HG03025 (cell line): Measurements from ENCODE around the gene INHA.

ENCODE experiments used
- ATAC-seq: cut with Tn5 transposase; IDR thresholded peaks from one replicate; pipeline ENCODE4 v1.9.1; 2021; ENCODE audit warnings: mild to moderate bottlenecking, moderate library complexity; ENCODE audit not compliant: unreplicated experiment, low FRiP score

Gene INHA

DNA sequence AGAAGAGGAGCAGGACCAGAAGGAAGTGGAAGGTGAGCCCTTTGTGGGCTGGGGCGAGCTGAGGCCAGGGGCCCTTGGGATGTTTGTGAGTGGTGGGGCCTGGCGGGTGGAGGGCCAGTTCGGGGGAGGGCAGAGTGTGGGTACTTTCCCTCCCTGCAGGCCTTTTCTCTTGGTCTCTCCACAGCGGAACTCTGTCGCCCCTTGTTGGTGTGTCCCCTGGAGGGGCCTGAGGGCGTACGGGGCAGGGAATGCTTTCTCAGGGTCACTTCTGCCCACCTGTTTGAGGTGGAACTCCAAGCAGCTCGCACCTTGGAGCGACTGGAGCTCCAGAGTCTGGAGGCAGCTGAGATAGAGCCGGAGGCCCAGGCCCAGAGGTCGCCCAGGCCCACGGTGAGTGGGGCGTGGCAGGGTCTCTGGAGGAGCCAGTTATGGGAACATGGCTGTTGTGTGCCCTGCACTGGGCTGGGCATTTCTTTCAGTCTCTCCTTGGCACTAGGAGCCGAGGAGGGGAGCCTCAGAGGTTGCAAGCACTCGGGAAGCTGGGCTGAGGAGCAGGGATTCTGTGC, 36.4 kb downstream of the INHA start:
- no peak for ATAC-seq

DNA sequence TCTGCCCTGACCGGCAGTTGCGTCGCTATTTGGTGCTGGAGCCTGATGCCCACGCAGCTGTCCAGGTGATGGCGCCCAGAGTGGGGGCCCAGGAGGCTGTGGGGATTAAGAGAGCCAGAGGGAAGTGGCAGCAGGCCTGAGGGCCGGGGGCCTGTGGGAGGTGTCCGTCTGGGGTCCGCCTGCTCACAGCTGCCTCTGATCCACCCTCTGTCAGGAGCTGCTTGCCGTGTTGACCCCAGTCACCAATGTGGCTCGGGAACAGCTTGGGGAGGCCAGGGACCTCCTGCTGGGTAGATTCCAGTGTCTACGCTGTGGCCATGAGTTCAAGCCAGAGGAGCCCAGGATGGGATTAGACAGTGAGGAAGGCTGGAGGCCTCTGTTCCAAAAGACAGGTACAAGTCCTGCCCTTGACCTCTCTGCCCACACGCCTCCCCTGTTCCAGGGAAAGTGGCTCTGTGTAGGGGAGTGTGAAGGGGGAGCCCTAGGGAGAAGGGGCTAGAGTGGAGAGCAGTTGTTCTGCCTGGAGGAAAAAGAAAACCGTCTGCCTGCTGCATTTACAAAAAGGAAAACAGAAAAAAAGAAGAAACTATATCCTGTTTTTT, 37.1 kb downstream of the INHA start:
- ATAC-seq, result no peak

DNA sequence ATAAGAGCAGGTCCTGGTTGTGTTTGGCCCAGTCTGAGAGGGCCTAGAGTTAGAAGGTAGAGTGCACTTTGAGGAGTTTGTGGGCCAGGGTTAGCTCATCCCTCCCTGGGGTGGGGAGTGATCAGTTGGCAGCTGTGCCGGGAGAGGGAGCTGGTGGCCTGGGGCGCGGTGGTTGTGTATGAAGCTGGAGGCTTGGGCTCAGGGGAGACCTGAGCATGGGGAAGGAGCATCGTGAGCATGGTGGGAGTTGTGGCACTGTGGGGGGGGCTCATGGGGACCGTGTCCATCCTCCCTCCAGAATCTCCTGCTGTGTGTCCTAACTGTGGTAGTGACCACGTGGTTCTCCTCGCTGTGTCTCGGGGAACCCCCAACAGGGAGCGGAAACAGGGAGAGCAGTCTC, 39.2 kb downstream of the INHA start:
- ATAC-seq, result no peak

DNA sequence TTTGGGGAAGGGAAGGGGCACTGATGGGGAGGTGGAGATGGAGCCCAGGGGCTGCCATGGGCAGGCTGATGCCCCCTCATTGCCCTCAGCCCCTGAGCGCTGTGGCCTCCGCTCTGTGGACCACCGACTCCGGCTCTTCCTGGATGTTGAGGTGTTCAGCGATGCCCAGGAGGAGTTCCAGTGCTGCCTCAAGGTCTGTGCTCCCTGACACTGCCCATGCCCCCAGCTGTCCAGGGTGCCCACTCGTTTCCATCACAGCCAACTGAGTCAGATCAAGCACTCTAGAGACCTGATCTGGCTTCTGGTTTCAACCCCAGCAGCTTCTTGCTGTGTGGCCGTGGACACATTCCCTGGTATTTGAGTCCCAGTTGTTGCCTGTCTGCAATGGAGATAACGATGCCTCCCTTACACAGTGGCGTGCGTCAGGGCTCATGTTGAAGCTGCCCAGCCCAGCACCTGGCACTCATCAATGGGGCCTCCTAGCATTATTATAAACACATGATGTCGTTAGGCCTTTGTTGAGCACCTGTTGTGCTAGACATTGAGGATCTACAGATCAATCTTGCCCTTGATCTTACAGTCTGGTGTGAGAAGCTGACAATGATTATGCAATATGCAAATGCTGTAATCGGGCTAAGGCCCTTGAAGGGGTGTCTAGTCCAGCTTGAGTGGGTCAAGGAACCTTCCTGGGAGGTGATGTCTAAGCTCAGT, 39.9 kb downstream of the INHA start:
- ATAC-seq, result no peak

DNA sequence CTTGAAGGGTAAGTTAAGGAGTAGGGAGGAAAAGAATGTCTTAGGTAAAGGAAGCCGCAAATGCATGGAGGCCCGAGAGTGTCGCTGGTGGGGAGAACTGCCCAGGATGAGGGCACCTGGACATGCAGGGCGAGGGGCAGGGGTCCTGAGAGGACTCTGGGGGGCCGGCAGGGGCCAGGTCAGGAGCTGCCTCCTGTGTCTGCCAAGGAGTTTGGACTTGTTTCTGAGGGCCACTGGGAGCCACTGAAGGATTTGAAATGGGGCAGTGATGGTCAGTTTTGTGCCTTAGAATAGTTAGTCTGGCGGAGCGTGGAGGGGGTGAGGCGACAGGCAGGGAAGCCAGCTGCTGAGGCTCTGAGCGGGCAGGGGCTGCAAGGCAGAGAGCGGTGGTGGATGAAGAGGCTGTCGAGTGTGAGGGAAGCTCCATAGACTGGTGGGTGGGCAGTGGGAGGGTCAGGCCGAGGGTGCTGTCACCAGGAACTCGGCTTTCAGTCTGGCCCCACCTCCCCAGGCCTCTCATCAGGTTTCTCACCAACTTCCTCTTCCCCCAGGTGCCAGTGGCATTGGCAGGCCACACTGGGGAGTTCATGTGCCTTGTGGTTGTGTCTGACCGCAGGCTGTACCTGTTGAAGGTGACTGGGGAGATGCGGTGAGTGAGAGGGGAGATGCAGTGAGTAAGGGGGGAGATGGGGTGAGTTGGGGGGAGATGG, 40.6 kb downstream of the INHA start:
- no peak for ATAC-seq

DNA sequence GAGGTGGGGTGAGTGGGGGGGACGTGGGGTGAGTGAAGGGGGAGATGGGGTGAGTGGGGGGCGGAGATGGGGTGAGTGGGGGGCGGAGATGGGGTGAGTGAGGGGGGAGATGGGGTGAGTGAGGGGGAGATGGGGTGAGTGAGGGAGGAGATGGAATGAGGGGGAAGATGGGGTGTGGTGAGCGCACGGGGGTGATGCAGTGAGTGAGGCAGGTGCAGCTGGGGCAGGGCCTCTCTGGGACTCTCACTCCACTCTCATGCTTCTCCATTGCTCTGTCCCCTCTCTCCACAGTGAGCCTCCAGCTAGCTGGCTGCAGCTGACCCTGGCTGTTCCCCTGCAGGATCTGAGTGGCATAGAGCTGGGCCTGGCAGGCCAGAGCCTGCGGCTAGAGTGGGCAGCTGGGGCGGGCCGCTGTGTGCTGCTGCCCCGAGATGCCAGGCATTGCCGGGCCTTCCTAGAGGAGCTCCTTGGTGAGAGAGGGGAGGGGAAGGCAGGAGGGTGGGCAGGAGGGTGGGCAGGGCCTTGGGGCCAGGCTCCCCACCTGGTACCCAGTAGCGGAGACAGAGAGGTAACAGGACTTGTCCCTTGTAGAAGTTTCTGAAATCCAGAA, 41.5 kb downstream of the INHA start:
- ATAC-seq, result no peak

DNA sequence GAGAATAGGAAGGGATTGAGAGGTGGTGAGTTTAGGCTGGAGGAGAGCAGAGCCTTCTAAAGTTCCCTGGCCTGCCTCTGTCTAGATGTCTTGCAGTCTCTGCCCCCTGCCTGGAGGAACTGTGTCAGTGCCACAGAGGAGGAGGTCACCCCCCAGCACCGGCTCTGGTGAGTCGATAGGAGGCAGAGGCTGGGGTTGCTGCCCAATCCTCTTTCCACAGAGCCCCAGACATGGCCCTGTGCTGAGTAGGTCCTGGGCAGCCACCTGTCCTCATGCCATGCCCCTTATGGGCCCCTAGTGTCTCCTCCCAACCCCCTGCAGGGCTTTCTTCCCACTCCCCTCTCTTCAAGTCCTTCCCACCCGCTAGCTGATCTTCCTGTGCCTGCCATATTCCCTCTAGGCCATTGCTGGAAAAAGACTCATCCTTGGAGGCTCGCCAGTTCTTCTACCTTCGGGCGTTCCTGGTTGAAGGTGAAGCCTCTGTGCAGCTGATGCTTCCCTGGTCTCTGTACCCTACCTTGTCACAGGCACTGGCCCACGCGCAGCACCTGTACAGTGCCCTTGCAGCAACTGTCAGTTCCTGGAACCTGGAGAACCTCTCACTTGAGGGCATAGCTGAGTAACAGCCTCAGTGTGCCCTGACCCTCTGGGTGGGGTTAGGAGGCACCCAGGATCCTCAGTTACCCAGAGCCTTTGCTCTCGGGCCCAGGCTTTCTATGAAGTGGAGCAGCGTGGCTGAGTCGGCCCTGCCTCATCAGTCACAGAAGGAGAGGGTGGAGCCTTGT, 42.2 kb downstream of the INHA start:
- no peak for ATAC-seq

DNA sequence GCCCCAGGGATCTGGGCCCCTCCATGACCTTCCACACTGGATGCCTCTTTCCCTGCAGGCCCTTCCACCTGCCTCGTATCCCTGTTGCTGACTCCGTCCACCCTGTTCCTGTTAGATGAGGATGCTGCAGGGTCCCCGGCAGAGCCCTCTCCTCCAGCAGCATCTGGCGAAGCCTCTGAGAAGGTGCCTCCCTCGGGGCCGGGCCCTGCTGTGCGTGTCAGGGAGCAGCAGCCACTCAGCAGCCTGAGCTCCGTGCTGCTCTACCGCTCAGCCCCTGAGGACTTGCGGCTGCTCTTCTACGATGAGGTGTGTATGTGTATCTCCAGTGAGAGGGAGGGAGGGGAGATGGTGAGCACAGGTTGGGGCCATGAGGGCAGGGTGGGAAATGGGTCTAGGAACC, 42.9 kb downstream of the INHA start:
- no peak for ATAC-seq

DNA sequence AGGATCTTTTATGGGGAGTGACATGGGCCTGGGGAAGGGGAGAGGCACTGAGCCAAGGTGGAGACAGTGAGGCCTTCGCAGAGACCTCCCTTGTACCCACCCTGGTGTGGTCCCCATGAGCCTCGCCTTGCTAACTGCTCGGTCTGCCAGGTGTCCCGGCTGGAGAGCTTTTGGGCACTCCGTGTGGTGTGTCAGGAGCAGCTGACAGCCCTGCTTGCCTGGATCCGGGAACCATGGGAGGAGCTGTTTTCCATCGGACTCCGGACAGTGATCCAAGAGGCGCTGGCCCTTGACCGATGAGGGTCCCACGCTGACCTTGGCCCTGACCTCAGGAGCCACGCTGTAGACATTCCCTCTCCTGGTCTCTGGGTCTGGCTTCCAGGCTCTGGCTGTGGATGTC, 43.8 kb downstream of the INHA start:
- ATAC-seq, result no peak

DNA sequence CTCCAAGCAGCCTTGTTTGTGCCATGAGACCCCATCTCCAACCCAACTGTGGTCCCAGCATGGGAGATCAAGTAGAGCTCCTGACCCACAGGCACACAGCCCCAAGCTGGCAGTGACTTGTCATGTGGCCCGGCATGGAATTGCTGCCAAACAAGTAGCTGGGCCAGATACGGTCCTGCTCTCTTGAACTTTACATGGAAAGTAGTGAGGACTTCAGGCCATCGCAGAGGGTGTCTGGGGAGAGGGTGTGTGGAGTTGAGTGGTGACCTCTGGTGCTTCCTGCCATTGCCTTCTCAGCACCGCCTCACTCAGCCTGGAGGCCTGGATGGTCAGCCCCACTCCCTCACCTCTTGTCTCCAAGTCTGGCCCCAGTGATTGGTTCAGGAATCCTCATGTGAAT, 44.4 kb downstream of the INHA start:
- no peak for ATAC-seq

DNA sequence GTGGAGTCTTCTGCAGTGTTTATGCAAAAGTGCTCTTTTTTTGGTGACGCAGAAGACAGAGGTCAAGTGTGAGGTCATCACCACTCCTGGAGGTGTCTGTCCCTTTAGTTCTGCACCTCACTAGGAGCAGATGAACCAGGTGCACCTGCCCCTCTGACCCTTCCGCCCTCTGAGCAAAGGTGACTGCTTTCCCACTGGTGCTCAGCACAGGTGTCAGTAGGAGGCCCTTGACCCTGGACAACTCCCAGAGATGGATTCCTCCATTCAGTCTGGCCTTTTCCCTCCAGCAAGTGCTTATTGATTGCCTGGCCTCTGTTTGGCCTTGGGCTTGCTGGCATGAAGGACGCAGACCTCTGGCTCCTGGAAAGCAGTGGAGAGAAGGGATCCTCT, 46.6 kb downstream of the INHA start:
- no peak for ATAC-seq

DNA sequence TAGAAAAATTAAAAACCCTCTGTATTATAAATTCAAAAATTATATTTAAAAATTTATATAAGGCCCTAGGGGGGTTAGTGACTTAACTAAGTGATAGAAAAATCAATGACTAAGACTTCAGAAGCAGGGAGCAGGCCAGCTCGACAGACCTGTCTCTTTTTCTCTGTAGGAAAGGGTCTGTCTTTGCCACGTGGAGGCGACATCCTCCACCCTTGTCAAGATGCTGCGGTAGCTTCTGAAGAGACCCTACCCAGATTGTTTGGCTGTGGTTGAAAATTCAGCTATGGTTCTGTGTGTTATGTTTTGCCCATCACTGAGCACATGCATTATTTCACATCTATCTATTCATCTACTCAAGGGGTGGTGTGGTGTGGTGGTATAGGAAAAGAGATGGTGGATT, 47.1 kb downstream of the INHA start:
- no peak for ATAC-seq

DNA sequence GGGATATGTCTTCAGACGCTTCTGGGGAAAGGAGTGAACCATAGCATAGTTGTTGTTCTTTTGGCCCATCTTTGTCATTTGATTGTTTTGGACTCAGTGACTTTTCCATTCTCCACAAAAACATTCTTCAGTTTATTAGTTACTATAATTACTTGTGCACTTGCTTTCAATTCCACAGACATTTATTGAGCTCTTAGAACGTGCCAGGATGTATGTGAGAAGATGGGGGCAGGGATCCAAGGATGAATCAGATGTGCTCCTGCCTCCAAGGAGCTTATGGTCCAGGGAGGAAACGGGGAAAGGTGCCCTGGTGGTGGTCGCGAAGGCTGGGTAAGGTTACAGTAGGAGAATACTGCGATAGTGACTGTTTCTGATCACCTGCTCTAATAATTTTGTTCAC, 48.4 kb downstream of the INHA start:
- ATAC-seq, result no peak

DNA sequence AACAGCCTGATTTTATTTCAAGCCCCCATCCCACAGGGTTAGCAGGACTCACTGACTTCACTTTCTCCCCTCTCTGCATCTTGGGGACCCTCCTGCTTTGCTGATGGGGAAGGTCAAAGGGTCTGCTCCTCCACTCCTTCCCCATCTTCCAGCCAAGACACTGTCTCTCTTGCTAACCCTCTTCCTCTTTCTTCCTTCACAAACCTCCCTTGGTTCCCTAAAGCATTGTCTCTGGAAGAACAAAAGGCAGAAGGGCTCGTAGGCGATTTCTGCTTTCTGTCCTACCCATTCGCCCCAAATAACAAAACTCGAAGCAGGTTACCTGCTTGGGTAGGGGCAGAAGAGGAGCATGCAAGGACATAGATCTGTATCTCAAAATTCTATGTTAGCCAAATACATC, 49.8 kb downstream of the INHA start:
- ATAC-seq, result no peak

DNA sequence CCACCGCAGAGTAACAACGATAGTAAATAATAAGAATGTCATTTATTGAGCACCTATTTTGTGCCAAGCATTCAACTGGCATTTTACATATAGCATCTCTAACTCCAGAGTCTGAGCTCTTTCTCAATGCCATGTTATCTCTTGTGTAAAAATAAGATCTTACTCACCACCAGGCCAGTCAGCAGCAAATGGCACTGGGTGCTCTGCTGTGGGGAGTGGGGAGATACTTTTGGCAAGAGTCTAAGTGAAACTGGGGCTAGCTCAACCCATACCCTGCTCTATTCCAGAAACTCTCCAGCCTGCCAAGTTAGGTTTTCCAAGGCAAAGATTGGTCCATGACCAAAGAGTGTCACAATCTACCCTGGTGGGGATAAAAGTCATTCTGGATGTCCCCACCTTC, 50.4 kb downstream of the INHA start:
- ATAC-seq, result no peak

DNA sequence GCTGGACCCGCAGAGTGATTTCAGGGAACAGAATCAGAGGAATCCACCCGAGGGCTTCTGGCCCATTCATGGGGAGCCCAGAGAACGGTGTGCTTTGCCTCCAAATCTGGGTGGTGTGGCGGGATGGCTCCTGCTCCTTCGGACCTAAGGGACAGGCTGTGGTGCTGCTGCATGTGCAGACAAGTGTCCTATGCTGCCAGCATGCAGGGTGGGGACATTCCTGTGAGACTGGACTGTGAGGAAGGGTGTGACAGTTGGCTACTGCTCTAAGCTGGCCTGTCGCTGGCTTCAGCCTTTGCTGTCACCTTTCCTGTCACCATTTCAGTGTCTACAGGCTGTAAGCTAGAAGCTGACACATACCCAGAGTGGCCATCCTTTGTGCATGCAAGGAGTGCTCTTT, 52.5 kb downstream of the INHA start:
- ATAC-seq, result no peak

DNA sequence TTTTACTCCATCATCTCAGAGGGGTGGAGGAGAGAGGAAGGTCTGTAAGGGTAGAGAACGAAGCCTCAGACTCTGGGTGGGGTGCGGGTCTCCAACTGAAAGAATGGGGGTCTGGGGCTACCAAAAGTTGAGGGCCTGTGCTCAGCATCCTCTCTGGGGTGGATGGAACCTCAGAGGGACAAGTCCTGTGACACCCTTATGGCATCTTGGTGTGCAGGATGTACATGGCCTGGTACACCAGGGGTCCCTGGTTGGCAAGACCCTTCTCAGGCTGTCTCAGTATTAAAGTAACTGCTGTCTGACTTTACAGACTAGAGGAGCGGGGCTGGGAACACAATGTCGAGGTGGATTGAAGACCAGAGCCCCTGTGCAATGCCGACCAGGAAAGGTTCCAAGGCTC, 53.1 kb downstream of the INHA start:
- no peak for ATAC-seq
